DND-41 (cell line): ENCODE results near the gene VANGL1.

Source experiments
- CTCF ChIP-seq: IDR thresholded peaks from 2 replicates; pipeline ENCODE4 v1.5.1; 2012; ENCODE audit warnings: borderline replicate concordance, low read length, moderate library complexity, mild to moderate bottlenecking; ENCODE audit not compliant: poor library complexity, severe bottlenecking; ENCODE audit errors: extremely low read depth
- EZH2 ChIP-seq: IDR thresholded peaks from 3 replicates; pipeline ENCODE4 v1.6.1; 2012; ENCODE audit warnings: borderline replicate concordance, low read depth, mild to moderate bottlenecking, moderate library complexity, low read length, inconsistent platforms; ENCODE audit not compliant: severe bottlenecking

- TF ChIP-seq EZH2: no peak
- TF ChIP-seq CTCF: peak; percentile 8
Measured at GRCh38 chr1:115671176-115671934, 29.6 kb downstream of the VANGL1 start.
